Brain pericyte (primary cell): ENCODE measurements around the gene MFSD2A.
"Not testable (repeated sequence)": the region's sequence is repeated elsewhere in the genome, so short reads cannot be mapped to it uniquely, and the experiment has no call there.

ENCODE experiments used
- DNase-seq: peaks from one replicate; pipeline ENCODE4 v3.0.0-alpha.2; 2012; ENCODE audit warnings: low read depth, low spot score

MFSD2A gene

DNA sequence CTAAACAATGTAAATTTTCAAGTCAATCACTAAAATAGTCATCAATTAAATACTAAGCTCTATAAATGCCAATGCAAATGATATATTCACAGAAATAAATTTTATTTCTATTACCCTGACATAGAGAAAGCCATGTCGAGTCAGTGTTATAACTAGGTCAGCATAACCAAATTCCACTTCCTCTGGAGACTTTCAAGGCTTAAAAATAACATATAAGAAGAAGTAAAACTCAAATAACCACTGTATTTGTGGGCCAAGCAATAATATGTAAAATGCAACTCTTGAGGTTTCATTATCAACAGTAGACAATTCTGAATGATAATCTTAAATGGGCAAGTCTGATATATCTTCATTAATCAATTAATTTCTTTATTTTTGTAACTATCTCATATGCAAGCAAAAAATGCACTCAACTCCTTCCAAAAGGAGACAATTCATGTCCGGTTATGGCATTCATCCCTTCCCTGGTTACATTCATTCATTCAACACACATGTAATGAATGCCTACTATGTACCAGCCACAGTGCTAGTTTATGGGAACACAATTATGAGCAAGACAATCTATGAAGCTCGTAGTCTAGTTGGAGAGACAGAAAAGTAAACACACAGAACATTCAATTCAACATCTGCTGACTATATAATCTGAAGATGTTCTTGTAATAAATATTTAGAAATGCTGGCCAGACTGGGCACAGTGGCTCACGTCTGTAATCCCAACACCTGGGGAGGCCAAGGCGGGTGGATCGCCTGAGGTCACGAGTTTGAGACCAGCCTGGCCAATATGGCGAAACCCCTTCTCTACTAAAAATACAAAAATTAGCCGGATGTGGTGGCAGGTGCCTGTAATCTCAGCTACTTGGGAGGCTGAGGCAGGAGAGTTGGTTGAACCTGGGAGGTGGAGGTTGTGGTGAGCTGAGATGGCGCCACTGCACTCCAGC, 48.5 kb downstream of the MFSD2A start:
- DNase-seq, result no peak

DNA sequence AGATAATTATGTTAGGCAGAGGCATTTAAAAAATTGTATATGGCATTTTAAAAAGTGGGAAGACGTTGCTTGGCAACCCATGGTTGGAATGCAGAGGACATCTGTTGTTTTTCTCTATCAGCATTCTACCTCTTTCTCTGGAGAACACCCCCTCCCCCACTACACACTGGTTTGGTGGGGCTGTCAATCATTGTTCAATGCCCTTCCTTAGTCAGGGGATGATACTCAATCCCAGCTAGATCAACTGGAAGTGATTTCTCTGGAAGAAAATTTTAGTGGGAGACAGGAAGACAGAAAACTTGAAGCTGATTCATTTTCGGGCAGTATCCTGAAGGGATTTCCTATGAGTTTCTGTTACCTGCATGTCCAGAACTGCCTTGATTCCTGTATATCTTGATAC, 49.9 kb downstream of the MFSD2A start:
- no peak for DNase-seq

DNA sequence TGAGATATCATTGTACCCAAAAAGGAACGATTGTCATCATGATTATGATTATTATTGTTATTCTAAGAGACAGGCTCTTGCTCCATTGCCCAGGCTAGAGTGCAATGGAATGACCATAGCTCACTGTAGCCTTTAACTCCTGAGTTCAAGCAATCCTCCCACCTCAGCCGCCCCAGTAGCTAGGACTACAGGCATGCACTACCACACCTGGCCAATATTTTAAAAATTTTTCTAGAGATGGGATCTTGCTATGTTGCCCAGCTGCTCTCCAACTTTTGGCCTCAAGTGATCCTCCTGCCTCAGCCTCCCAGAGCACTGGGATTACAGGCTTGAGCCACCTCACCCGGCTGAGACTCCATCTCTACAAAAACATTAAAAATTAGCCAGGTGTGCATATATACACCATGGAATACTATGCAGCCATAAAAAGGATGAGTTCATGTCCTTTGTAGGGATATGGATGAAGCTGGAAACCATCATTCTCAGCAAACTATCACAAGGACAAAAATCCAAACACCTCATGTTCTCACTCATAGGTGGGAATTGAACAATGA, 52.6 kb downstream of the MFSD2A start:
- not testable (repeated sequence) for DNase-seq

DNA sequence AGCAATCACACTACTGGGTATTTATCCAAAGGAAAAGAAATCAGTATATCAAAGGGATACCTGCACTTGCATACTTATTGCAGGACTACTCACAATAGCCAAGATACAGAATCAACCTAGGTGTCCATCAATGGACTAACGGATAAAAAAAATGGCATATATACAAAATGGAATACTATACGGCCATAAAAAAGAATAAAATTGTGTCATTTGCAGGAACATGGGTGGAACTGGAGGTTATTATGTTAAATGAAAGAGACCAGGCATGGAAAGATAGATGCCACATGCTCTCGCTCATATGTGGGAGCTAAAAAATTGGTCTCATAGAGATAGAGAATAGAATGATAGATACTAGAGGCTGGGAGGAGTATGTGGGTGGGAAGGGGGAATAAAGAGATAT, 56.3 kb downstream of the MFSD2A start:
- DNase-seq, result no peak

DNA sequence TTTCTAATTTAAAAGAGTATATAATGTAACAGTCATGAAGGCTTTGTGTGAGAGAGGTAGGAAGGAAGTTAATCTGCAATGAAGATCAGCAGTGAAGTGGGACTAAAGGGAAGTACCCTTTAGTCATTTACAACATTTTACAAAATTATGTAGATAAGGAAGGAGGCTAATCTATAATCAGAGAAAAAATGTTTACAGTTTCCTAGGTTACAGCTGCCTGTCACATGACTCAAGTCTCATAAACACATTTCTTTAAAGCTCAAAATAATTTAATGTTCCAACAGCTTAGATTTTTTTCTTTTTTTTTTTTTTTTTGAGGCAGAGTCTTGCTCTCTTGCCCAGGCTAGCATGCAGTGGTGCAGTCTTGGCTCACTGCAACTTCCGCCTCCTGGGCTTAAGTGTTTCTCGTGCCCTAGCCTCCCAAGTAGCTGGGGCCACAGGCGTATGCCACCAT, 59.3 kb downstream of the MFSD2A start:
- no peak for DNase-seq

DNA sequence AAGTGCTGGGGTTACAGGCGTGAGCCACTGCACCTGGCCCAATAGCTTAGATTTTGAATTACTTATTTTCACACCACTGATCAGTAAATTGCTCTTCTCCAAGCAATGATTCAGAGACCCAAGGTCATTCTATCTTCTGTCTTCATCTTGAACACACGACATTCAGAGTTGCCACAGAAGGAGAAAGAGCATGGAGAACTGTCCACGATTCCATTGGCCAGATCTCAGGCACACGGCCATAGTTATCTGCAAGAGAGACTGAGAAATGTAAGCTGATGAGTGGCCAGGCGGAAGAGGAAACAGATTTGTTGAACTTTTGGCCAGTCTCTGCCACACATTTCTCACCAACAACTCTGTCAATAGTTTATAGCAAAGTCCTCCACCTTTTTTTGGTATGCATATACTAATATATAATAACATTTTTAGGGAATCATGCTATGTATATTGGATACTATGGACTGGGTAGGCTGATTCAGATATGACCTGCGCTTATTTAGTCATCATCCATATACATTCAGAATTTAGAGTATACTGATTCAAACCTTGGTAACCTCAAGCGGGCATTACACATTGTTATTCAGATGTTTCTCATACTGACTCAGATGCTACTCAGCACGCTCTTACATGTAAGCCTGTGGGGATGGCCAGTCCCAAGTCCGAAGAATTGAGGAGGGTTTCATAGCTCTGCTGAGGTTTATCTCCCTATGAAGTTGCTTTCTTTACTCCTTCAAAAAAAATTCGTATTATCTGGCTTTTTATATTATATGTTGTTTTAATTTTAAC, 60.1 kb downstream of the MFSD2A start:
- no peak for DNase-seq

DNA sequence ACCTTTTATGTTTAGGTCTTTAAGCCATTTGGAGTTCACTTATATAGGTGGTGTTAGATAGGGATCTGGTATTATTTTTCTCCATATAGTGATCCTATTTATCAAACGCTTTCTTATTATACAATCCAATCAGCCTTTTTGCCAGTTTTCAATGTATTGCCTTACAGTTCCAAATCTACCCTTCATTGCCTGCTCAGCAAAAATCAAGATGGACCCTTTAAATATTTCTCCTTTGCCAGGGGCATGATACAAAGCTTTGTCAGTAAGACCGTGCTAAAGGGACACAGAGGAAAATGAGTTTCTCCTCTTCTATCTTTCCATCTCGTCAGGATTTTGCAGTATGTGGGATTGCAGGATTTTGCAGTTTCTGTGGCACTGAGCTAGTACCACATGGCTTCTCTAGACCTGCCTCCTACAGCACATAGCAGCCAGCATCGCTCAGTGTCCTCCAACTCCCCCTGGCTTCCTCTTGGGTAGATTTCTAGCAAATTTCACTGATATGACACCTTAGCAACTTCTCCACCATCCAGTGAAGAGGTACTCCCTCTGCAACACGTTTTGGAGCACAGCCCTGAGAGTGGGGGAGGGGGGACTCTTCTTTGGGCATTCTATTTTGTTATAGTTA, 63.1 kb downstream of the MFSD2A start:
- no peak for DNase-seq
